ENCODE measurements around the gene SPTBN1. TPM values are rescaled to one million over a fixed set of nuclear protein-coding genes. Genes with fewer than 3 reads are reported as not detected.

Gene SPTBN1
- total and polyA plus RNA-seq, 2 of the 13 experiments (the other 11 are each of a cell fraction or from before 2014, with no cell fraction given) = 123 to 299 TPM

DNA sequence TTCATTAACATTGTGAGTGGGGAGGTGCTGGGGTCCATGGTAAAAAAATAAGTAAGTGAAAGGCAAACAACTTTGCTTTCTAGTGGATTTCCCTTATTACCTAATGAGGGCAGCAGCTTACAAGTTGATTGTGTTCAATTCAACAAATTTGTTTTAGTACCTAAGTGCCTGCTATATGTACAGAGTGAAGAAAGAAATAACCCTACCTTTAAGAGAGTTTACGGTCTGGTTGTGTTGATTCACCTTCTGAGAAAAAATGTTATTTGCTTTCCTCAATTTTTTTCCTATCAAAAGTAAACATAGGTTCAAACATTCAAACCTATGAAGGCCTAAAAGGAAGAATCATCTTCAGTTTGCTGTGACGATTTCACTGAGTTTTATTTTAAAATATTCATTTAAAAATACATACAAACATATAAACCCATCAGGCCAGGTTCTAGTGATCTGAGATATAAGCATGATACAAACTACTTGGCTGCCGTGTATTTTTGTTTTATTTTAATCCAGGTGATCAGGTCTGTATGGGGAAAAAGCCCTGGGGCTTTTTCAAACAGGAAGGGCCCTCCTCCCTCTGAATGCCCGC is 1.5 kb upstream of the SPTBN1 start:
- CTCF ChIA-PET (ENCODE audit: low intra/inter-chr PET ratio, low total read pairs) = no interaction called here
- Histone ChIP-seq H4K20me1 (ENCODE audit: insufficient read depth, low read length) (peaks cover 24% of the 10 kb centered on the region), H3K4me1 (ENCODE audit: insufficient read depth, low read length) (peaks cover 30% of the 10 kb centered on the region), H3K9me3 (ENCODE audit: low read length) (no peaks in the 10 kb centered on the region), H3K36me3 (replicated peaks in 1 of 2; ENCODE audit: control insufficient read depth in 1 of 2, insufficient read depth in 2 of 2, low read length in 2 of 2) (no peaks in the 10 kb centered on the region), H3K4me2 (ENCODE audit: low read depth, low read length) (peak overlapping the region; percentile 94), H3K79me2 (ENCODE audit: insufficient read depth, low read length) (peaks cover 28% of the 10 kb centered on the region), H3K4me3 (replicated peaks in 1 of 3; ENCODE audit: insufficient read depth in 1 of 3, low read depth in 2 of 3, low read length in 3 of 3) (peak overlapping the region; percentile 87 to 93 (median 88)), H3K9ac (ENCODE audit: insufficient read depth, low read depth, low read length) (peak overlapping the region; percentile 83), H2AFZ (ENCODE audit: low read length) (peak overlapping the region; percentile 74), H3K27me3 (ENCODE audit: control insufficient read depth in 1 of 2, insufficient read depth in 2 of 2, low read length in 2 of 2) (no peaks in the 10 kb centered on the region; a peak in 1 of 5 replicates), H3K27ac (ENCODE audit: extremely low read length, insufficient read depth, low read length) (peak overlapping the region; percentile 82)
- 1% methylated on average over 4 of the region's 4 CpGs for WGBS (ENCODE audit: low lambda C conversion rate)
- POLR2A ChIA-PET = no interaction called here
- DNase-seq (ENCODE audit: low spot score) (peak; percentile 71), FAIRE-seq (no peak), ATAC-seq (peak; percentile 3)
- no TSS peak for BruUV-seq (replicated peaks)
- in situ Hi-C loops (cut with HindIII; ENCODE audit: extremely low pct_ligation_motif_present, low pct_unique_long_range_greater_than_20kb) (no loop called here), intact Hi-C loops (cut with micrococcal nuclease; ENCODE audit: unreplicated experiment) (loop anchor here (5.0 kb wide), 2 partner anchors 118 to 222 kb away; no protein-coding TSS in a partner anchor)
- TF ChIP-seq SOX6 (IDR thresholded peaks at IDR 0.05) (no peak), SOX6 (CRISPR knock-in tag; IDR thresholded peaks at IDR 0.05) (peak; percentile 62; the same call in 1 of the 2 replicates), CENPX (CRISPR knock-in tag; IDR thresholded peaks at IDR 0.05) (no peak), ZNF260 (CRISPR knock-in tag; IDR thresholded peaks at IDR 0.05; ENCODE audit: borderline replicate concordance, low read depth) (no peak), TEAD3 (CRISPR knock-in tag; optimal IDR thresholded peaks at IDR 0.05; ENCODE audit: borderline replicate concordance) (peak; percentile 26), ZNF644 (CRISPR knock-in tag; IDR thresholded peaks at IDR 0.05; ENCODE audit: low read depth) (no peak), ZSCAN9 (CRISPR knock-in tag; IDR thresholded peaks at IDR 0.05; ENCODE audit: borderline replicate concordance) (peak; percentile 63), CREB1 (IDR thresholded peaks at IDR 0.05) (no peak), CREB1 (CRISPR knock-in tag; IDR thresholded peaks at IDR 0.05) (0 out of 2 replicates have a peak, but pooled peaks have one; percentile 18), KDM6A (CRISPR knock-in tag; IDR thresholded peaks at IDR 0.05; ENCODE audit: low read depth) (0 out of 2 replicates have a peak, but pooled peaks have one; percentile 30), HNF4A (CRISPR knock-in tag; IDR thresholded peaks at IDR 0.05) (0 out of 2 replicates have a peak, but pooled peaks have one; percentile 8), ARID3A (IDR thresholded peaks at IDR 0.05; ENCODE audit: low read depth, low read length) (peak; percentile 73), ZSCAN12 (CRISPR knock-in tag; IDR thresholded peaks at IDR 0.05) (0 out of 2 replicates have a peak, but pooled peaks have one; percentile 8), ZNF577 (CRISPR knock-in tag; IDR thresholded peaks at IDR 0.05; ENCODE audit: borderline replicate concordance, low read depth) (0 out of 2 replicates have a peak, but pooled peaks have one; percentile 28), HOMEZ (CRISPR knock-in tag; IDR thresholded peaks at IDR 0.05; ENCODE audit: low read depth) (0 out of 2 replicates have a peak, but pooled peaks have one; percentile 8), MIXL1 (CRISPR knock-in tag; IDR thresholded peaks at IDR 0.05) (peak; percentile 67), ZNF331 (CRISPR knock-in tag; IDR thresholded peaks at IDR 0.05) (no peak; the same call in 1 of the 2 replicates), FOXK1 (CRISPR knock-in tag; IDR thresholded peaks at IDR 0.05; ENCODE audit: borderline replicate concordance, low read depth) (peak; percentile 44; the same call in 1 of the 2 replicates), SP2 (CRISPR knock-in tag; IDR thresholded peaks at IDR 0.05) (no peak)
- TF ChIP-seq, protein P1, sequence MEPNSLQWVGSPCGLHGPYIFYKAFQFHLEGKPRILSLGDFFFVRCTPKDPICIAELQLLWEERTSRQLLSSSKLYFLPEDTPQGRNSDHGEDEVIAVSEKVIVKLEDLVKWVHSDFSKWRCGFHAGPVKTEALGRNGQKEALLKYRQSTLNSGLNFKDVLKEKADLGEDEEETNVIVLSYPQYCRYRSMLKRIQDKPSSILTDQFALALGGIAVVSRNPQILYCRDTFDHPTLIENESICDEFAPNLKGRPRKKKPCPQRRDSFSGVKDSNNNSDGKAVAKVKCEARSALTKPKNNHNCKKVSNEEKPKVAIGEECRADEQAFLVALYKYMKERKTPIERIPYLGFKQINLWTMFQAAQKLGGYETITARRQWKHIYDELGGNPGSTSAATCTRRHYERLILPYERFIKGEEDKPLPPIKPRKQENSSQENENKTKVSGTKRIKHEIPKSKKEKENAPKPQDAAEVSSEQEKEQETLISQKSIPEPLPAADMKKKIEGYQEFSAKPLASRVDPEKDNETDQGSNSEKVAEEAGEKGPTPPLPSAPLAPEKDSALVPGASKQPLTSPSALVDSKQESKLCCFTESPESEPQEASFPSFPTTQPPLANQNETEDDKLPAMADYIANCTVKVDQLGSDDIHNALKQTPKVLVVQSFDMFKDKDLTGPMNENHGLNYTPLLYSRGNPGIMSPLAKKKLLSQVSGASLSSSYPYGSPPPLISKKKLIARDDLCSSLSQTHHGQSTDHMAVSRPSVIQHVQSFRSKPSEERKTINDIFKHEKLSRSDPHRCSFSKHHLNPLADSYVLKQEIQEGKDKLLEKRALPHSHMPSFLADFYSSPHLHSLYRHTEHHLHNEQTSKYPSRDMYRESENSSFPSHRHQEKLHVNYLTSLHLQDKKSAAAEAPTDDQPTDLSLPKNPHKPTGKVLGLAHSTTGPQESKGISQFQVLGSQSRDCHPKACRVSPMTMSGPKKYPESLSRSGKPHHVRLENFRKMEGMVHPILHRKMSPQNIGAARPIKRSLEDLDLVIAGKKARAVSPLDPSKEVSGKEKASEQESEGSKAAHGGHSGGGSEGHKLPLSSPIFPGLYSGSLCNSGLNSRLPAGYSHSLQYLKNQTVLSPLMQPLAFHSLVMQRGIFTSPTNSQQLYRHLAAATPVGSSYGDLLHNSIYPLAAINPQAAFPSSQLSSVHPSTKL (CRISPR knock-in tag; IDR thresholded peaks at IDR 0.05) = peak; percentile 74
